ENCODE measurements around the gene PLAC8L1. TPM values are rescaled to one million over a fixed set of nuclear protein-coding genes. Genes with fewer than 3 reads are reported as not detected.

PLAC8L1 gene
- total RNA-seq, 1 experiment from 2014 or later = not detected

DNA sequence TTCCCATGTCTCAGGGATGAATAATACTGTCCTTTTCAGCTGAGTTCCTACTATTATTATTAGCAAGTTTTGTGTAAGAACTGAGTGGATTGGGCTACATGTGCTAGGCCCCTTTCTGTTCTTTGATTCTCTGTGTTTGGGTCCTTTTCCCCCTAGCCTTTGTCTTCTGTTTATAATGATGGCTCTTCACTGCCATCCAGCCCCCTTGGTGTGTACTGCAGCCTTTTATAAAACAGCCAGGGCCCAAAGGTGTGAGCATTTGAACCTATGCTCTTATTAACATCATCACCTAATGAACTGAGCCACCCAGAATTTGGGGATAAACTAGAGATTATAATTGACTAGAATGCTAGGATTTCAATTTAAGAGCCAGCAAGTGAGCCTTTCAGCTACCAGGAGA, 52.6 kb downstream of the PLAC8L1 start:
- DNase-seq (ENCODE audit: low read depth) = no peak
- in situ Hi-C loops (cut with HindIII; ENCODE audit: low pct_unique_long_range_greater_than_20kb, low sequenced_read_pairs) = no loop called here

GRCh38 chr5:146051678-146052077, 53.7 kb downstream of the PLAC8L1 start:
- in situ Hi-C loops (cut with HindIII; ENCODE audit: low pct_unique_long_range_greater_than_20kb, low sequenced_read_pairs) = no loop called here

GRCh38 chr5:146050086-146050485, 55.3 kb downstream of the PLAC8L1 start:
- in situ Hi-C loops (cut with HindIII; ENCODE audit: low pct_unique_long_range_greater_than_20kb, low sequenced_read_pairs) = no loop called here
- no peak for DNase-seq (ENCODE audit: low read depth)

More at GRCh38 chr5:146051678-146052077, 53.7 kb downstream of the PLAC8L1 start:
- DNase-seq (ENCODE audit: low read depth) = no peak

- DNase-seq (ENCODE audit: low read depth) = no peak
- in situ Hi-C loops (cut with HindIII; ENCODE audit: low pct_unique_long_range_greater_than_20kb, low sequenced_read_pairs) = no loop called here
These were observed 55.7 kb downstream of the PLAC8L1 start for GRCh38 chr5:146049704-146050026.

DNA sequence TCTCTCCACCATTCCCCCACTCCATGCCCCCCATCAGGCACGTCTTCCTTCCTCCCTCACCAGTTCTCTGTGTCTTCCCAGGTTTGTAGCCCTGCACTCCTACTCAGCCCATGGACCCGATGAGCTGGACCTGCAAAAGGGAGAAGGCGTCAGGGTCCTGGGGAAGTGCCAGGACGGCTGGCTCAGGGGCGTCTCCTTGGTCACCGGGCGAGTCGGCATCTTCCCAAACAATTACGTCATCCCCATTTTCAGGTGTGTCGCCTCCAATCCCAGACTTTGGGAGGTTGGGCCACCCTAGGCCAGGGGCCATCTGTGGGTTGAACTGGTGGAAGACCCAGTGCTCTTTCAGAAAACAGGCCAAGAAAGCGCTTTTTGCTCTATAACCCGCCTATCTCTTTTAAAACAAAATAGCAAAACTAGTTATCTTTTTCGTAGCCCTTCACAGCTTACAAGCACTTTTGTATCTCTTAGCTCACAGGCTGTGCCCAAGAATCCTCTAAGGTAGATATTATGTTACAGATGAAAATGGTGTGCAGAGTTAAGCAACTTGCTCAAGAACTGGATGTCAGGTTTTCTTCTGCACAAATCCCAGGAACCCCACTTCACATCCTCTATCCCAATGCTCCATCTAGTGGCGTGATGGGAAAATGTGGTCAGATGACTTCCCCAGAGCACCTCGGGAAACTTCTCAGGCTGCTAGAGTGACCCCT, 56.2 kb downstream of the PLAC8L1 start:
- peak; percentile 63 for DNase-seq (ENCODE audit: low read depth)
- in situ Hi-C loops (cut with HindIII; ENCODE audit: low pct_unique_long_range_greater_than_20kb, low sequenced_read_pairs) = no loop called here

DNA sequence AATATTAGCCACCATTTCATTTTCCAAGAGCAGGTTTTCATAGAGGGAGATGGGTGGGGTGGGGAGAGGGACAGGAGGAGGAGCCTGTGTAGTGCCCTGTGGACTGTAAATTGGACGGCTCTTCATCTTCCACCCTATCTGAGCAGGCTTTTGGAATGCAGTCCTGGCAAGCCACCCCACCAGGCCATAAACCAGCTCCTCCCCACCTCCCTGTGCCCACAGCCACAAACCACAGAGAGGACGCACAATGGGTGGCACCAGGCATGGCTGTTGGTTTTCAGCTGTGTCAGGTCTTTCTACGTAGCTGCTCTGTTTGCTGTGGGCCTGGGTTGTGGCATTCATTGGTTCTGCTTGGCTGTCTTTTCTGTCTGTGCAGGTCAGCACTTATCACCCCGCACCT, 58.0 kb downstream of the PLAC8L1 start:
- peak; percentile 80 for DNase-seq (ENCODE audit: low read depth)
- in situ Hi-C loops (cut with HindIII; ENCODE audit: low pct_unique_long_range_greater_than_20kb, low sequenced_read_pairs) = no loop called here

DNA sequence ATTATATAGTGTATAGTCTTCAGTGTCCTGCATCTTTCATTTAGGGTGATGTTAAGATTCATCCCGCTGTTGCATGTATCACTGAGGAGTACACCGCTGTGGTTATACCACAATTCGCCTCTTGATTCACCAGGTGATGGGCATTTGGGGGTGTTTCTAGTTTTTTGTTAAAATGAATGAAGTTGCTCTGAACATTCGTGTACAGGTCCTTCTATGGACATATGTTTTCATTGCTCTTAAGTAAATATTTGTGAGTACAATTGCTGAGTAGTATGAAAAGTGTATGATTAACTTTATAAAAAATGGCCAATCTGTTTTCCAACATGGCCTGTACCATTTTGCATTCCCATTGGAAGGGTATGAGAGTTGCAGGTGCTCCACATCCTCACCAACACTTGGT, 61.7 kb downstream of the PLAC8L1 start:
- in situ Hi-C loops (cut with HindIII; ENCODE audit: low pct_unique_long_range_greater_than_20kb, low sequenced_read_pairs) = no loop called here

DNA sequence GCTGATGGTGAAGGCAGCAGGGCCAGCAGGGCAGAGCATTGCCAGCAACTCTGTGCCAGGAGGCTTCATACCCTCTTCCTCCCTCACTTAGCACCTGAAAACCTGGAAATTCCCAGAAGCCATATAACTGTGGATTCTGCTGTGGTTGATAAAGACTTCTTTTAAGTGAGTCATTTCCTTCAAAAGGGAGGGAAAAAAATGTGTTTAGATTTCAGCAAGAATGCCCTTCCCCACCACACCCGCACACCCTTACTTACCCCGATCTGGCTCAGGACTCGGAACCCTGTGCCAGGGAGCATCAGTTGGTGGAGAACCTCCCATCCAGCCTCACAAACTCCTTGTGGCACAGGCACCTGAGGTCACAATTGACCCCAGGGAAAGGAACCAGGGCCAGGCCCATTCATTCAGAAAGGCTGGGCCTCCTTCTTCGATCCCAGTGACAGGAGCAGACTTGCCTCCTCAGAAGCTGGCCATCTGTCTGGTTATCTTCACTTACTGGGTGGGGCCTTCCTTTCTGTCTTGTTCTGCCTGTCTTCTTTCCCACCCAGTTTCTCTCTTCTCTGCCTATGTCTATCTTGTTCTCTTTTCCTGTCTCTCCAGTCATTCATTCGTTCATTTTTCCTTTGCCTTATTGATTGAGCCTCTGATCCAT, 62.6 kb downstream of the PLAC8L1 start:
- DNase-seq (ENCODE audit: low read depth) = peak; percentile 78
- in situ Hi-C loops (cut with HindIII; ENCODE audit: low pct_unique_long_range_greater_than_20kb, low sequenced_read_pairs) = no loop called here

More for the DNA sequence above, 61.7 kb downstream of the PLAC8L1 start:
- DNase-seq (ENCODE audit: low read depth) = no peak

DNA sequence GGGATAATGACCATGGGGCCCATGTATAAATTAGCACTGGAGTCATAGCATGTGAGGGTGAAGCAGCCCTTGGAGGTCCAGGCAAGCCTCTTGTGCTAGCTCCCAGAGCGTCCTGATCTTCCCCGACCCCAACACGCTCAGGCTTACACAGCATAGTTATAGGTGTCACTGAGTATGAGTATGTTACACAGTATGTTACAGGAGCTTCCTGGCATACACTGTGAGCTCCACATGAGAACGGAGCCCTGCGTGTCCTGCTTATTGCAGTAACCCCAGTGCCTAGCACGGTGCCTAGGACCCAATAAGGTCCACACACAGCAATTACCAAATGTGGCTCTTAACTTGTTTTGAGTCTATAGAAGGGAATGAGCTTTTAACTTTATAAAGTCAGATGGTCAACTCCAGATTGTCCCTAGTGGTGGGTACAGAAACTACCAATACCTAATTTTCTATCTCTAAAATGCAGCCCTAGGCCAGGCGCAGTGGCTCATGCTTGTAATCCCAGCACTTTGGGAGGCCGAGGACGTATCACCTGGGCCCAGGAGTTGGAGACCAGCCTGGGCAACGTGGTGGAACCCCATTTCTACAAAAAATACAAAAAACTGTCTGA, 64.1 kb downstream of the PLAC8L1 start:
- peak; percentile 33 for DNase-seq (ENCODE audit: low read depth)
- in situ Hi-C loops (cut with HindIII; ENCODE audit: low pct_unique_long_range_greater_than_20kb, low sequenced_read_pairs) = no loop called here

DNA sequence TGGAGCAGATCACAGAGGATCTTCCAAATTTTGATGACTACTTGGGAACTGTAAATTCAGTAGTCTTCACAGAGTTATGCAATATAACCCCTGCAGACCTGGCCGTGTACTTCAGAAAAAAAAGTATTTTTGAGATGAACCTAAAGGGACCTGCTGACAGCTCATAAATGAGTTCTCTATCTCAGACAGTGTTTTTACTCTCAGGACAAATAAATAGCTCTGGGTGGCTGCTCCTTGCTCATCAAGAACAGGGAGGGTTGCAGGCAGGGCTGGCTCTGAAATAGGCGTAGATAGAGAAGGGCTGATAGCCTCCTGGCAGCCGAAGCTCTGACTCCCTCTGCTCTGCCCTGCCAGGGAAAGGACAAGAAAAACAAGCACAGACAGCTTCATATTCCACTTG, 64.8 kb downstream of the PLAC8L1 start:
- DNase-seq (ENCODE audit: low read depth) = no peak
- in situ Hi-C loops (cut with HindIII; ENCODE audit: low pct_unique_long_range_greater_than_20kb, low sequenced_read_pairs) = no loop called here

- DNase-seq (ENCODE audit: low read depth) = no peak
- in situ Hi-C loops (cut with HindIII; ENCODE audit: low pct_unique_long_range_greater_than_20kb, low sequenced_read_pairs) = no loop called here
These were observed 66.0 kb downstream of the PLAC8L1 start for GRCh38 chr5:146039420-146039819.

GRCh38 chr5:146034605-146035004, 70.8 kb downstream of the PLAC8L1 start:
- DNase-seq (ENCODE audit: low read depth) = no peak
- in situ Hi-C loops (cut with HindIII; ENCODE audit: low pct_unique_long_range_greater_than_20kb, low sequenced_read_pairs) = no loop called here

Other genes with a start within 250 kb of the PLAC8L1 start
- gene GRXCR2, start 232.6 kb downstream of the PLAC8L1 start, total RNA-seq (2014; rRNA removed; shearing (Covaris generic); ENCODE audit: low replicate concordance) = not detected in 2 replicates
- gene SH3RF2, start 169.0 kb downstream of the PLAC8L1 start, total RNA-seq (2014; rRNA removed; shearing (Covaris generic); ENCODE audit: low replicate concordance) = 4.0 and 11.0 TPM in 2 replicates
- 37.7 and 43.6 TPM in 2 replicates for gene LARS1, start 77.1 kb upstream of the PLAC8L1 start, total RNA-seq (2014; rRNA removed; shearing (Covaris generic); ENCODE audit: low replicate concordance)
- 9.4 and 11.0 TPM in 2 replicates for gene RBM27, start 98.0 kb upstream of the PLAC8L1 start, total RNA-seq (2014; rRNA removed; shearing (Covaris generic); ENCODE audit: low replicate concordance)
- not detected in 2 replicates for gene POU4F3, start 233.3 kb upstream of the PLAC8L1 start, total RNA-seq (2014; rRNA removed; shearing (Covaris generic); ENCODE audit: low replicate concordance)